CD4-positive, alpha-beta T cell (primary cell): ENCODE results near the gene EFCAB9. TPM values are rescaled to one million over a fixed set of nuclear protein-coding genes. Genes with fewer than 3 reads are reported as not detected.

ENCODE experiments used
- ATAC-seq: fragments of 200-7000 bp; cut with Tn5 transposase; one replicate; pipeline ENCODE4 v1.10.0; 2022; ENCODE audit warnings: mild to moderate bottlenecking; ENCODE audit not compliant: poor library complexity
- CTCF ChIA-PET: fragments of 350-600 bp; sonication (Branson Sonifier 250); formaldehyde crosslinking; loops from one replicate; lab custom pipeline; 2021; ENCODE audit warnings: antibody characterized with exemption, inconsistent platforms; lab: Charles Lee
- POLR2A ChIA-PET: fragments of 350-600 bp; sonication (Branson Sonifier 250); formaldehyde crosslinking; loops from one replicate; lab custom pipeline; 2021; ENCODE audit warnings: antibody characterized with exemption, inconsistent platforms; lab: Charles Lee
- DNase-seq, 14 experiments: peaks; one replicate each; pipeline ENCODE4 v3.0.0-alpha.2; 2013 to 2020; ENCODE audit warnings: mixed read lengths in 2 of 14
- H3K27ac ChIP-seq, 2 donors: one replicate each; pipeline versions ENCODE4 v1.5.1 to v1.7.0; 2013; ENCODE audit warnings: low read length in 2 of 2, low read depth in 1 of 2, mild to moderate bottlenecking in 1 of 2
- H3K27me3 ChIP-seq, 2 experiments: 1 replicate in 1 of 2; 2 replicates in 1 of 2; pipeline versions ENCODE4 v1.6.1 to v1.7.0; 2013; ENCODE audit warnings: low read length in 2 of 2, control low read depth in 1 of 2, mild to moderate bottlenecking in 1 of 2, moderate library complexity in 1 of 2; ENCODE audit not compliant: insufficient read depth in 2 of 2, control insufficient read depth in 1 of 2
- H3K36me3 ChIP-seq: one replicate; pipeline ENCODE4 v1.6.1; 2013; ENCODE audit warnings: low read length, control low read depth; ENCODE audit not compliant: insufficient read depth
- H3K4me1 ChIP-seq: one replicate; pipeline ENCODE4 v1.6.1; 2013; ENCODE audit warnings: low read length, control low read depth; ENCODE audit not compliant: insufficient read depth
- H3K4me3 ChIP-seq: one replicate; pipeline ENCODE4 v1.5.1; 2013; ENCODE audit warnings: mild to moderate bottlenecking, low read length, moderate library complexity
- H3K9me3 ChIP-seq, 2 experiments: 1 replicate in 1 of 2; 2 replicates in 1 of 2; pipeline versions ENCODE4 v1.6.1 to v1.7.0; 2013; ENCODE audit warnings: low read length in 2 of 2, mild to moderate bottlenecking in 2 of 2, control low read depth in 1 of 2, moderate library complexity in 1 of 2; ENCODE audit not compliant: control insufficient read depth in 1 of 2, insufficient read depth in 1 of 2
- H3K27ac Mint-ChIP-seq: one replicate; pipeline ENCODE4 v1.8.0; 2020; ENCODE audit warnings: mixed read lengths
- H3K27me3 Mint-ChIP-seq: one replicate; pipeline ENCODE4 v1.8.0; 2021; ENCODE audit warnings: mixed read lengths
- H3K36me3 Mint-ChIP-seq: one replicate; pipeline ENCODE4 v1.8.0; 2021; ENCODE audit warnings: low read depth, mixed read lengths
- H3K4me1 Mint-ChIP-seq: one replicate; pipeline ENCODE4 v1.8.0; 2021; ENCODE audit warnings: low read depth, mixed read lengths
- H3K4me3 Mint-ChIP-seq: one replicate; pipeline ENCODE4 v1.8.0; 2020; ENCODE audit warnings: mild to moderate bottlenecking, mixed read lengths
- H3K9me3 Mint-ChIP-seq: one replicate; pipeline ENCODE4 v1.8.0; 2020; ENCODE audit warnings: mixed read lengths
- intact Hi-C, 2 experiments: fragments of 100-400 bp; cut with DNase I in 1 of 2; cut with micrococcal nuclease in 1 of 2; formaldehyde crosslinking; loops; one replicate each; pipeline versions ENCODE4 v1.15.1 to v1.9.0; 2023 to 2025; cut with DNase I, micrococcal nuclease
- total RNA-seq, 174 experiments: library from RNA in 2 of 174; stranded (reverse) in 2 of 174; gene quantifications; one replicate each; pipeline ENCODE4 v1.2.3 and lab custom pipeline; 2021 to 2026
- TF ChIP-seq, protein P1 (sequence below): fragments of 200-600 bp; IDR thresholded peaks from one replicate; pipeline ENCODE4 v1.8.0; 2022; ENCODE audit warnings: antibody characterized with exemption, mild to moderate bottlenecking

EFCAB9 gene
- total RNA-seq, 2 experiments from 2014 or later, result not detected

GRCh38 chr5:172170251-172170701, 23.7 kb upstream of the EFCAB9 start:
- H3K4me3 Mint-ChIP-seq, result peak overlapping the region; percentile 12
- ChIA-PET CTCF (no interaction called here), POLR2A (interaction anchor here (0.8 to 3.8 kb wide), 7 partner anchors 9 to 163 kb away, joined by 3 to 32 read pairs (median 3); partner anchors contain the start of genes FBXW11 and STK10)
- H3K9me3 Mint-ChIP-seq, result no peaks in the 10 kb centered on the region
- ATAC-seq, result no peak
- H3K4me1 ChIP-seq, result peaks cover 91% of the 10 kb centered on the region
- H3K27me3 ChIP-seq, result no peaks in the 10 kb centered on the region
- no peaks in the 10 kb centered on the region for H3K27me3 Mint-ChIP-seq
- intact Hi-C loops, result loop anchor here in 1 of 2 experiments (10.0 kb wide), 1 partner anchor 595 kb away; no protein-coding TSS in a partner anchor
- peaks cover 88% of the 10 kb centered on the region for H3K4me1 Mint-ChIP-seq
- peak in 1 of 14 experiments; percentile 21 for DNase-seq
- H3K27ac Mint-ChIP-seq, result peak overlapping the region; percentile 98
- peaks cover 60% of the 10 kb centered on the region for H3K36me3 Mint-ChIP-seq
- H3K27ac ChIP-seq, result peak overlapping the region; percentile 32 to 39
- no peaks in the 10 kb centered on the region for H3K9me3 ChIP-seq
- no peak overlapping the region for H3K4me3 ChIP-seq
- TF ChIP-seq, protein P1, sequence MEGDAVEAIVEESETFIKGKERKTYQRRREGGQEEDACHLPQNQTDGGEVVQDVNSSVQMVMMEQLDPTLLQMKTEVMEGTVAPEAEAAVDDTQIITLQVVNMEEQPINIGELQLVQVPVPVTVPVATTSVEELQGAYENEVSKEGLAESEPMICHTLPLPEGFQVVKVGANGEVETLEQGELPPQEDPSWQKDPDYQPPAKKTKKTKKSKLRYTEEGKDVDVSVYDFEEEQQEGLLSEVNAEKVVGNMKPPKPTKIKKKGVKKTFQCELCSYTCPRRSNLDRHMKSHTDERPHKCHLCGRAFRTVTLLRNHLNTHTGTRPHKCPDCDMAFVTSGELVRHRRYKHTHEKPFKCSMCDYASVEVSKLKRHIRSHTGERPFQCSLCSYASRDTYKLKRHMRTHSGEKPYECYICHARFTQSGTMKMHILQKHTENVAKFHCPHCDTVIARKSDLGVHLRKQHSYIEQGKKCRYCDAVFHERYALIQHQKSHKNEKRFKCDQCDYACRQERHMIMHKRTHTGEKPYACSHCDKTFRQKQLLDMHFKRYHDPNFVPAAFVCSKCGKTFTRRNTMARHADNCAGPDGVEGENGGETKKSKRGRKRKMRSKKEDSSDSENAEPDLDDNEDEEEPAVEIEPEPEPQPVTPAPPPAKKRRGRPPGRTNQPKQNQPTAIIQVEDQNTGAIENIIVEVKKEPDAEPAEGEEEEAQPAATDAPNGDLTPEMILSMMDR, result no peak
- peaks cover 52% of the 10 kb centered on the region for H3K36me3 ChIP-seq

DNA sequence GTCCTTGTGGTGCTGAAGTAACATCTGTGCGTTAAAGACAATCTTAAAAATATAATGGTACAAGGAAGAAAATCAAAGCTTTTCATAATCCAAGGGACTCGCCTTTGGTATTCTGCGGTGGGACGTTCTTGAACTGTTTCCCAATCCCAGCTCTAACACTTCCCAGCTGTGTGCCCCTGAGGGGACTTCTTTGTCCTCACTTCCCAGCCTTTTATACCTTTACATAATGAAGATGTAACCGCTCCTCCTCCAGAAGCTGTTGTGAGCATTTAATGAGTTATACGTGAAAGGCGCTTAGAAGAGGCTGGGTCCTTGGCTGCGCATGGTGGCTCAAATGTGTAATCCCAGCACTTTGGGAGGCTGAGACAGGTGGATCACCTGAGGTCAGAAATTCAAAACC, 22.9 kb upstream of the EFCAB9 start:
- CTCF ChIA-PET, result interaction anchor here (0.6 kb wide), 1 partner anchor 11 kb away, joined by 4 read pairs; no protein-coding TSS in a partner anchor
- DNase-seq, result no peak
- H3K4me1 ChIP-seq, result peaks cover 93% of the 10 kb centered on the region
- no peaks in the 10 kb centered on the region for H3K9me3 ChIP-seq
- H3K4me1 Mint-ChIP-seq, result peaks cover 96% of the 10 kb centered on the region
- no peaks in the 10 kb centered on the region for H3K27me3 ChIP-seq
- intact Hi-C loops, result loop anchor here in 1 of 2 experiments (10.0 kb wide), 1 partner anchor 594 kb away; no protein-coding TSS in a partner anchor
- no peak overlapping the region for H3K4me3 ChIP-seq
- peak overlapping the region; percentile 98 for H3K27ac Mint-ChIP-seq
- H3K9me3 Mint-ChIP-seq, result no peaks in the 10 kb centered on the region
- H3K36me3 Mint-ChIP-seq, result peaks cover 63% of the 10 kb centered on the region
- H3K4me3 Mint-ChIP-seq, result peak overlapping the region; percentile 50
- H3K27me3 Mint-ChIP-seq, result no peaks in the 10 kb centered on the region
- H3K27ac ChIP-seq, result no peak overlapping the region
- TF ChIP-seq, protein P1, result no peak
- peaks cover 44% of the 10 kb centered on the region for H3K36me3 ChIP-seq
- POLR2A ChIA-PET, result interaction anchor here (1.3 to 10.4 kb wide), 2 partner anchors 10 to 16 kb away, joined by 4 to 592 read pairs; partner anchors contain the start of gene STK10
- no peak for ATAC-seq

GRCh38 chr5:172172912-172173563, 20.9 kb upstream of the EFCAB9 start:
- TF ChIP-seq, protein P1, result no peak
- ATAC-seq, result no peak
- Mint-ChIP-seq H3K27ac (peak overlapping the region; percentile 98), H3K36me3 (peaks cover 54% of the 10 kb centered on the region), H3K27me3 (no peaks in the 10 kb centered on the region), H3K9me3 (no peaks in the 10 kb centered on the region), H3K4me3 (peak overlapping the region; percentile 91), H3K4me1 (peaks cover 95% of the 10 kb centered on the region)
- ChIA-PET CTCF (interaction anchor here (0.8 to 4.8 kb wide), 5 partner anchors 13 to 120 kb away, joined by 4 to 85 read pairs (median 5); partner anchors contain the start of gene STK10), POLR2A (interaction anchor here (1.0 to 10.4 kb wide), 15 partner anchors 9 to 167 kb away, joined by 3 to 592 read pairs (median 10); partner anchors contain the start of genes FBXW11 and STK10)
- Histone ChIP-seq H3K4me3 (peak overlapping the region; percentile 65), H3K4me1 (peaks cover 96% of the 10 kb centered on the region), H3K27me3 (no peaks in the 10 kb centered on the region), H3K9me3 (no peaks in the 10 kb centered on the region), H3K27ac (peak overlapping the region; percentile 80 to 97), H3K36me3 (peaks cover 39% of the 10 kb centered on the region)
- intact Hi-C loops, result loop anchor here in 1 of 2 experiments (10.0 kb wide), 1 partner anchor 592 kb away; no protein-coding TSS in a partner anchor
- DNase-seq, result no peak
